Stimulated activated CD4-positive, alpha-beta T cell treated with anti-CD3 and anti-CD28 coated beads, Interleukin-4, amount 100 ng/mL, for 48 hours (primary cell): Measurements from ENCODE around the gene SH3TC2.

Experiments used
- DNase-seq, 2 donors: peaks; one replicate each; pipeline ENCODE4 v3.0.0-alpha.2; 2020; ENCODE audit warnings: low read depth in 2 of 2

SH3TC2 gene

GRCh38 chr5:148999741-149000140 is 63.1 kb downstream of the SH3TC2 start:
- DNase-seq, result no peak

GRCh38 chr5:148998174-148998797 is 64.6 kb downstream of the SH3TC2 start:
- DNase-seq, result no peak

- no peak for DNase-seq
Measured at GRCh38 chr5:148996270-148996669, 66.6 kb downstream of the SH3TC2 start.

- DNase-seq, result no peak
Measured at GRCh38 chr5:148995791-148996190, 67.1 kb downstream of the SH3TC2 start.

- DNase-seq, result no peak
Measured at GRCh38 chr5:148993283-148993936, 69.5 kb downstream of the SH3TC2 start.

GRCh38 chr5:148992265-148992664 is 70.6 kb downstream of the SH3TC2 start:
- DNase-seq, result no peak

- DNase-seq, result no peak
Measured at GRCh38 chr5:148991566-148991965, 71.3 kb downstream of the SH3TC2 start.

- no peak for DNase-seq
Measured at GRCh38 chr5:148990817-148991216, 72.0 kb downstream of the SH3TC2 start.

GRCh38 chr5:148989567-148989966 is 73.3 kb downstream of the SH3TC2 start:
- DNase-seq, result no peak

- DNase-seq, result no peak
Measured at GRCh38 chr5:148988328-148988727, 74.5 kb downstream of the SH3TC2 start.

- DNase-seq, result no peak
Measured at GRCh38 chr5:148986636-148987035, 76.2 kb downstream of the SH3TC2 start.

- DNase-seq, result no peak
Measured at GRCh38 chr5:148984345-148984744, 78.5 kb downstream of the SH3TC2 start.

GRCh38 chr5:148981353-148981752 is 81.5 kb downstream of the SH3TC2 start:
- no peak for DNase-seq

- no peak for DNase-seq
Measured at GRCh38 chr5:148980731-148981130, 82.1 kb downstream of the SH3TC2 start.

- DNase-seq, result no peak
Measured at GRCh38 chr5:148979083-148979723, 83.7 kb downstream of the SH3TC2 start.

- no peak for DNase-seq
Measured at GRCh38 chr5:148978370-148979082, 84.3 kb downstream of the SH3TC2 start.

GRCh38 chr5:148976569-148977381 is 86.1 kb downstream of the SH3TC2 start:
- no peak for DNase-seq

- no peak for DNase-seq
Measured at GRCh38 chr5:148974642-148975327, 88.1 kb downstream of the SH3TC2 start.

GRCh38 chr5:148973455-148973854 is 89.4 kb downstream of the SH3TC2 start:
- DNase-seq, result no peak

GRCh38 chr5:148972974-148973374 is 89.9 kb downstream of the SH3TC2 start:
- no peak for DNase-seq

GRCh38 chr5:148972396-148972795 is 90.5 kb downstream of the SH3TC2 start:
- DNase-seq, result no peak
